Gastrocnemius medialis (tissue), 4 donors: ENCODE measurements around the gene IFNE. TPM values are rescaled to one million over a fixed set of nuclear protein-coding genes. Genes with fewer than 3 reads are reported as not detected.

Experiments used
- ATAC-seq, 2 donors: fragments of 150-250 bp; one replicate each; pipeline ENCODE4 v1.9.1; 2016
- DNase-seq, 2 donors: peaks; one replicate each; pipeline ENCODE4 v3.0.0-alpha.2; 2019
- H3K27ac ChIP-seq, 4 donors: fragments of 200-600 bp; sonication (generic); 1 replicate in 1 of 4; 2 replicates in 3 of 4; pipeline ENCODE4 v1.5.1; 2016 to 2018; ENCODE audit warnings: mild to moderate bottlenecking in 2 of 4, moderate library complexity in 1 of 4
- H3K27me3 ChIP-seq, 3 donors: fragments of 200-600 bp; sonication (generic) in 2 of 3; 1 replicate in 1 of 3; 2 replicates in 2 of 3; pipeline versions ENCODE4 v1.5.1 to v1.6.0; 2016 to 2019; ENCODE audit warnings: mild to moderate bottlenecking in 1 of 3, moderate library complexity in 1 of 3
- H3K36me3 ChIP-seq, 2 donors: fragments of 200-600 bp; sonication (generic) in 1 of 2; one replicate each; pipeline ENCODE4 v1.5.1; 2017 to 2018
- H3K4me1 ChIP-seq, 2 donors: fragments of 200-600 bp; sonication (generic) in 1 of 2; one replicate each; pipeline ENCODE4 v1.5.1; 2016 to 2017; ENCODE audit warnings: mild to moderate bottlenecking in 2 of 2
- H3K4me3 ChIP-seq, 4 donors: fragments of 200-600 bp; sonication (generic) in 3 of 4; 1 replicate in 1 of 4; 2 replicates in 3 of 4; pipeline ENCODE4 v1.5.1; 2016 to 2019; ENCODE audit warnings: mild to moderate bottlenecking in 2 of 4
- H3K9me3 ChIP-seq, 3 donors: fragments of 200-600 bp; sonication (generic) in 2 of 3; 1 replicate in 1 of 3; 2 replicates in 2 of 3; pipeline ENCODE4 v1.5.1; 2016 to 2019
- CTCF ChIP-seq, 5 experiments: fragments of 450-650 bp in 3 of 5; fragments of 200-600 bp in 2 of 5; sonication (generic) in 2 of 5; IDR thresholded peaks in 4 of 5; conservative IDR thresholded peaks in 1 of 5; 1 replicate in 4 of 5; 2 replicates in 1 of 5; pipeline ENCODE4 v1.5.1; 2016 to 2019; ENCODE audit warnings: antibody characterized with exemption in 5 of 5, mild to moderate bottlenecking in 3 of 5, moderate library complexity in 3 of 5
- POLR2A ChIP-seq, 2 donors: fragments of 450-650 bp; IDR thresholded peaks; one replicate each; pipeline ENCODE4 v1.6.1; 2017; ENCODE audit warnings: antibody characterized with exemption in 2 of 2, mild to moderate bottlenecking in 2 of 2, moderate library complexity in 2 of 2
- in situ Hi-C, 4 donors: fragments of 200-750 bp; cut with MboI; loops; one replicate each; pipeline versions ENCODE4 v1.15.0 to v1.8.0; 2017; ENCODE audit warnings: low sequenced_read_pairs in 4 of 4
- intact Hi-C: fragments of 100-400 bp; cut with DNase I; formaldehyde crosslinking; loops from one replicate; pipeline ENCODE4 v1.15.1; 2023; ENCODE audit warnings: low total_unique reads
- total RNA-seq, 4 donors: library from RNA; depleted of rRNA; stranded (reverse); fragments of >200 nt; gene quantifications; one replicate each; pipeline versions ENCODE4 v1.1.0 to v1.2.3, GENCODE V29; 2016

The IFNE gene
- total RNA-seq, 4 donors from 2014 or later, result not detected

GRCh38 chr9:21519855-21520434 is 37.8 kb upstream of the IFNE start:
- no peaks in the 10 kb centered on the region for H3K27me3 ChIP-seq
- TF ChIP-seq POLR2A (IDR thresholded peaks at IDR 0.05) (no peak), CTCF (IDR thresholded peaks at IDR 0.05 in 4 of 5, conservative IDR thresholded peaks at IDR 0.05 in 1 of 5) (no peak)
- intact Hi-C loops, result no loop called here

GRCh38 chr9:21516796-21517195 is 34.7 kb upstream of the IFNE start:
- Histone ChIP-seq H3K4me1 (no peaks in the 10 kb centered on the region), H3K27ac (no peak overlapping the region), H3K36me3 (no peaks in the 10 kb centered on the region), H3K27me3 (no peaks in the 10 kb centered on the region), H3K9me3 (no peaks in the 10 kb centered on the region), H3K4me3 (no peak overlapping the region)
- intact Hi-C loops (no loop called here), in situ Hi-C loops (no loop called here)
- TF ChIP-seq CTCF (IDR thresholded peaks at IDR 0.05 in 4 of 5, conservative IDR thresholded peaks at IDR 0.05 in 1 of 5) (no peak), POLR2A (IDR thresholded peaks at IDR 0.05) (no peak)
- DNase-seq, result no peak
- no peak for ATAC-seq

More at GRCh38 chr9:21519855-21520434, 37.8 kb upstream of the IFNE start:
- no peak overlapping the region for H3K27ac ChIP-seq
- in situ Hi-C loops, result no loop called here
- H3K9me3 ChIP-seq, result no peaks in the 10 kb centered on the region
- no peaks in the 10 kb centered on the region for H3K4me1 ChIP-seq
- no peak for ATAC-seq
- no peaks in the 10 kb centered on the region for H3K36me3 ChIP-seq
- no peak for DNase-seq
- H3K4me3 ChIP-seq, result no peak overlapping the region

- H3K9me3 ChIP-seq, result no peaks in the 10 kb centered on the region
- TF ChIP-seq CTCF (IDR thresholded peaks at IDR 0.05 in 4 of 5, conservative IDR thresholded peaks at IDR 0.05 in 1 of 5), result no peak
- TF ChIP-seq POLR2A (IDR thresholded peaks at IDR 0.05), result no peak
- ATAC-seq (no peak), DNase-seq (no peak)
- no peaks in the 10 kb centered on the region for H3K4me1 ChIP-seq
- H3K4me3 ChIP-seq, result no peak overlapping the region
- no peaks in the 10 kb centered on the region for H3K27me3 ChIP-seq
- H3K36me3 ChIP-seq, result no peaks in the 10 kb centered on the region
- intact Hi-C loops, result no loop called here
- H3K27ac ChIP-seq, result no peak overlapping the region
- in situ Hi-C loops, result no loop called here
Observed at GRCh38 chr9:21513431-21513830, 31.3 kb upstream of the IFNE start.

- H3K4me3 ChIP-seq, result no peak overlapping the region
- TF ChIP-seq CTCF (IDR thresholded peaks at IDR 0.05 in 4 of 5, conservative IDR thresholded peaks at IDR 0.05 in 1 of 5) (no peak), POLR2A (IDR thresholded peaks at IDR 0.05) (no peak)
- H3K9me3 ChIP-seq, result no peaks in the 10 kb centered on the region
- H3K27ac ChIP-seq, result no peak overlapping the region
- DNase-seq (no peak), ATAC-seq (no peak)
- no peaks in the 10 kb centered on the region for H3K36me3 ChIP-seq
- no peaks in the 10 kb centered on the region for H3K27me3 ChIP-seq
- in situ Hi-C loops (no loop called here), intact Hi-C loops (no loop called here)
- H3K4me1 ChIP-seq, result no peaks in the 10 kb centered on the region
Observed at GRCh38 chr9:21510806-21511205, 28.7 kb upstream of the IFNE start.

- Histone ChIP-seq H3K9me3 (no peaks in the 10 kb centered on the region), H3K4me1 (no peaks in the 10 kb centered on the region), H3K27me3 (no peaks in the 10 kb centered on the region), H3K4me3 (no peak overlapping the region), H3K27ac (no peak overlapping the region), H3K36me3 (no peaks in the 10 kb centered on the region)
- in situ Hi-C loops, result no loop called here
- intact Hi-C loops, result no loop called here
- DNase-seq (no peak), ATAC-seq (no peak)
- TF ChIP-seq POLR2A (IDR thresholded peaks at IDR 0.05) (no peak), CTCF (IDR thresholded peaks at IDR 0.05 in 4 of 5, conservative IDR thresholded peaks at IDR 0.05 in 1 of 5) (no peak)
Observed at GRCh38 chr9:21507483-21507790, 25.3 kb upstream of the IFNE start.
